HG03442 (cell line): ENCODE measurements around the gene FXN.
"Not testable (repeated sequence)": the region's sequence is repeated elsewhere in the genome, so short reads cannot be mapped to it uniquely, and the experiment has no call there.

Source experiments
- ATAC-seq: cut with Tn5 transposase; IDR thresholded peaks from one replicate; pipeline ENCODE4 v1.9.1; 2021; ENCODE audit warnings: mild to moderate bottlenecking, moderate library complexity; ENCODE audit not compliant: unreplicated experiment

Gene FXN

DNA sequence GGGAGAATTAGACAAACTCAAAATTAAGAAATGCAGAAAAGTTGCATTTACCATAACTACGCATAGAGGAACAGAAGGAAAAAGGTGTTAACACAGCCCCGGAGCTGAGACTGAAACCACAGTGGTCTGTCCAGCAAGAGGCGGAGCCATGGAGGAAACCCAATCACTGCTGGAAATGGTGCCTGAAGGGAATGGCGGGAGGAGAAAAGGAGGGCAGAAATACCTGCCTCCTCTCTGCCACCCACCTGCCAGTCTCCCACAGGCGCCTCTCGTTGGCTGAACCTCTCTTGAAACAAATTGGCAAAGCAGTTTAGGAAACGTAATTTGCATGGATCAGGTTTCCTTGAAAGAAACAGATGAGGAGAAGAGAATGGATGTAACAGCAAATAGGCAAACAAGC lies 11.9 kb upstream of the FXN start:
- no peak for ATAC-seq

DNA sequence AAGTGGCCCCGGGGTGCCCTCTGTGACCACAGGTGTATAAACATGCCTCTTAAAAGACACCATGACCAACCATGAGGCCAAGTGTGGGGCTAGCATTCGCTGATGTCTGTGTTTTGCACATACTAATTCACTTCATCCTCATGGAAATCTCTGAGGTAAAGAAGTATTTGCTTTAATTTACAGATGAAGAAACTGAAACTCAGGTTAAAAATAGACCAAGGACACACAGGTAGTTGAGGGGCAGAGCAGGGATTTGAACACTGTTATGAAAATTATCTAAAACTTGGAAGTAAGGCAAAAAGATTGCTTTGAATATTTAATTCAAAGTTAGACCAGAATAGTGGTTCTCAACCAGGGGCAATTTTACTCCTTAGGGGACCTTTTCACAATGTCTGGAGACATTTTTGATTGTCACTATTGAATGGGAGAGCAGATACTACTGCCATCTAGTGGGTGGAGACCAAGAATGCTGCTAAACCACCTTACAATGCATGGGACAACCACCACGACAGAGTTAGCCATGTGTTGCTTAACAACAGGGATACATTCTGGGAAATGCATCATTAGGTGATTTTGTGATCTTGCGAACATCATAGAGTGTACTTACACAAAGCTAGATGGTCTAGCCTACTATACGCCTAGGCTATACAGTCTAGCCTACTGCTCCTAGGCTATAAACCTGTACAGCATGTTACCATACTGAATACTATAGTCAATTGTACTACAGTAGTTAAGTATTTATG lies 8.0 kb upstream of the FXN start:
- peak; percentile 72 for ATAC-seq

DNA sequence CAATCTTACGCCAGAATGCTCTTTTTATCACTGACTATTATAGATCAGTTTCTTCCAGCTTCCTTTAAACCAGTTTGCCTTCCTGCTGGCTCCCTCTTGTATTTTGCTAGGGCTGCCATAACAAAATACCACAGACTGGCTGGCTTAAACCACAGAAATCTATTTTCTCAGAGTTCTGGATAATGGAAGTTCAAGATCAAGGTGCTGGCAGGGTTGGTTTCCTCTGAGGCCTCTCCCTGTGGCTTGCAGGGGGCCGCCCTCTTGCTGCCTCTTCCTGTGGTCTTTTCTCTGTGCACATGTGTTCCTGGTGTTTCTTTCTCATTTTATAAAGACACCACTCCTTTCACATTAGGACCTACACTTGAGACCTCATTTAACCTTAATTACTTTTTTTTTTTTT lies 6.8 kb upstream of the FXN start:
- no peak for ATAC-seq

DNA sequence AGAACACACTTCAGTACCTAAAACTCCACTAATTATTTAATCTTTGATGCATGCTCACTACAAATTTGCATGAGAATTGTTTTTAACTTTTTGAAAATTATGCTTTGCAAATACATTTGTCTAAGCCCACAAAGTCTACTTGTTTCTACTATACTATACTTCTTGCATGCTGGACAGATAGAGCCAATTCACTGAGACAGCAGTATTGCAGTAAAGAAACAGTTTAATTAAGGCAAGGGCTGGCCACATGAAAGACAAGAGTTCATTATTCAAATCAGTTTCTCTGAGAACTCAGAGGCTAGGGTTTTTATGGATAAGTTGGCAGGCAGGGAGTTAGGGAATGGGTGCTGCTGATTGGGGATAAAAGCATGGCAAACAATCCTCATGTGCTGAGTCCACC lies 6.0 kb upstream of the FXN start:
- ATAC-seq = no peak

DNA sequence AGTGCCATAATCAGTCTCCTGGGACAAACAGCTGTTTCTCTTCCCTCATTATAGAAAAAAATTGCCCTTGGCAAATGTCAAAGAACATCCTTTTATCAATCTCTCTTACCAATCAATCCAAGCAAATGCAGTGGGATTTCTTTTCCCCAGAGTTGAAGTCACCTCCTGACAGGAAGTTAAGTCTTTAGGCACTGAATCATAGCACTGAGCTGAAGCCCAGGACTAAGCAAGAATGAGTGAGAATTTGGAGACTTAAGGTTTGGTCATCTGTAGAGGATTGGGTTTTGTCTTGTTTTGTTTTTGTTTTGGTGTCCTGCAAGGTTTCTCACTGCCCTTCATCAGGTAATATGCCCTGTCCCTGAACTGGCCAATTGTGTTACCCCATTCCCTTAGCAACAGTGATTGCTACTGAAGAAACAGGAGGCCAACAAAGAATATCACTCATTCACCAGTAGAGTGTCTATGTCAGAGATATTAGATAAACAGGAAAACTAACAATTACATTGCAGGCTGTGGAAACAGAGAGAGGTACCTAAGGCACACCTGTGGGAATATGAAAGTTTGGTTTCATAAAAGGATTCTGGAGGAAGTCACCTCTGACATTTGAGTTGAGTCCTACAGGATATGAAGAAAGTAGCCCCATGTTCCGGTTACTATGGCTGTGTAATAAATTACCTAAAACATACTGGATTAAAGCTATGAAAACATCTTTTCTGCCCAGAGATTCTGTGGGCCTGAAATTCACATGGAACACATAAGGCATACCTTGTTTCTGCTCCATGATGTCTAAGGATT lies 4.5 kb upstream of the FXN start:
- ATAC-seq = no peak

DNA sequence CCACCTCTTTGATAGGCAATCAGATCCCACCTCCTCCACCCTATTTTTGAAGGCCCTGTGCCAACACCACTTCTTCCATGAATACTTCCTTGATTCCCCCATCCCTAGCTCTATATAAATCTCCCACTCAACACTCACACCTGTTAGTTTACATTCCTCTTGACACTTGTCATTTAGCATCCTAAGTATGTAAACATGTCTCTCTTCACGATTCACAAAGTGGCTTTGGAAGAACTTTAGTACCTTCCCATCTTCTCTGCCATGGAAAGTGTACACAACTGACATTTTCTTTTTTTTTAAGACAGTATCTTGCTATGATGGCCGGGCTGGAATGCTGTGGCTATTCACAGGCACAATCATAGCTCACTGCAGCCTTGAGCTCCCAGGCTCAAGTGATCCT lies 1.5 kb upstream of the FXN start:
- ATAC-seq = no peak

DNA sequence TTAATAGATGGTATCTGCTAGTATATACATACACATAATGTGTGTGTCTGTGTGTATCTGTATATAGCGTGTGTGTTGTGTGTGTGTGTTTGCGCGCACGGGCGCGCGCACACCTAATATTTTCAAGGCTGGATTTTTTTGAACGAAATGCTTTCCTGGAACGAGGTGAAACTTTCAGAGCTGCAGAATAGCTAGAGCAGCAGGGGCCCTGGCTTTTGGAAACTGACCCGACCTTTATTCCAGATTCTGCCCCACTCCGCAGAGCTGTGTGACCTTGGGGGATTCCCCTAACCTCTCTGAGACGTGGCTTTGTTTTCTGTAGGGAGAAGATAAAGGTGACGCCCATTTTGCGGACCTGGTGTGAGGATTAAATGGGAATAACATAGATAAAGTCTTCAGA lies 757 bp downstream of the FXN start:
- ATAC-seq = peak; percentile 25

DNA sequence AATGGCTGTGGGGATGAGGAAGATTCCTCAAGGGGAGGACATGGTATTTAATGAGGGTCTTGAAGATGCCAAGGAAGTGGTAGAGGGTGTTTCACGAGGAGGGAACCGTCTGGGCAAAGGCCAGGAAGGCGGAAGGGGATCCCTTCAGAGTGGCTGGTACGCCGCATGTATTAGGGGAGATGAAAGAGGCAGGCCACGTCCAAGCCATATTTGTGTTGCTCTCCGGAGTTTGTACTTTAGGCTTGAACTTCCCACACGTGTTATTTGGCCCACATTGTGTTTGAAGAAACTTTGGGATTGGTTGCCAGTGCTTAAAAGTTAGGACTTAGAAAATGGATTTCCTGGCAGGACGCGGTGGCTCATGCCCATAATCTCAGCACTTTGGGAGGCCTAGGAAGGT lies 1.2 kb downstream of the FXN start:
- ATAC-seq = no peak

DNA sequence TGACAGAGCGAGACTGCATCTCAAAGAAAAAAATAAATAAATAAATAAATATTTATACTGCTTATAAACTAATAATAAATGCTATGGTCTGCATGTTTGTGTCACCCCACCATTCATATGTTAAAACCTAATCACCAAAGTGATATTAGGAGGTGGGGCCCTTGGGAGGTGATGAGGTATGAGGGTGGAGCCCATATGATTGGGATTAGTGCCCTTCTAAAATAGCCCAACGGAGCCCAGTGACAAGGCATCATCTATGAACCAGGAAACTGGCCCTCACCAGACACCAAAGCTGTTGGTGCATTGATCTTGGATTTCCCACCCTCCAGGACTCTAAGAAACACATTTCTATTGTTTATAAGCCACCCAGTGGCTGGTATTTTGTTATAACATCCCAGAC lies 5.1 kb downstream of the FXN start:
- no peak for ATAC-seq

DNA sequence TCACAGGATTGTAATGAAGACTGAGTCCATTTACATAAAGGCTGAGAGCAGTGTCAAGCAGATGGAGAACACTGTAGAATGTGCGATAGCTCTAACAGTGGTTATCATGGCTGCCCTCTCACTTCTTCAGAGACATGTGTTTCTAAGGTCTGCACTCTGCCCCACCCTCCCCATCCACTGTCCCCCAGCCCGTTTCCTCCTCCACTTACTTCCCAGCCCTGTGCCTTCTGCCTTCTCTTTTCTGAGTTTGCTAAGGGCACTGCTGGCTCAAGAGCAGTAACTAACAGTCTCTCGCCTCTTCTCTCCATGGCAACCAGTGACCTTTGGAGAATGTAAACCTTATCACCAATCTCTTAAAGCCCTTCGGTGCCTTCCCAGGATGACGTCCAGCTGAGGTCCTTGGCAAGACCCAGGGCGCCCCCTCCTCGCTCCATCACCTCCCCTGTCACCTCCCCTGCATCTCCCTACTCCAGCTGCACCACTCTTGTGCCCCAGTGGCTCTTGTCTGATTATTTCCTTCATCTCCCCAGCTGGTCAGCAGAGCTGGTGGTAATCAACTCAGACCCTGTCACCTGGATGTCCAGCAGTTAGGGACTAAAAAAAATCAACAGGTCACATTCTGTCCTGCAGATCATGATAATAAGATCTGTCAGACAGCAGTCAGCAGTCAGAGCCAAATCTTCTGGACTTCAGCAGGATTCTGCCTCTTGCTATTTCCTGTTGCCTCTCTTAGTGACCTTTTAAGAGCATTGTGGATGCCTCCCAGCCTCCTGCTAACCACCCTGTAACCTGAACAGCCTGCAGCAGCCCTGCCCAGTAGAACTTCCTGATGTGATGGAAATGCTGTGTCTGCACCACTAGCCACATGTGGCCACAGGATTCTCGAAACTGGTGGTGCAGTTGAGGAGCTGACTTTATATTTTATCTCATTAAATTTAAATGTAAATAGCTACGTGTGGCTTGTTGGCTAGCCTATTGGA lies 9.0 kb downstream of the FXN start:
- no peak for ATAC-seq

DNA sequence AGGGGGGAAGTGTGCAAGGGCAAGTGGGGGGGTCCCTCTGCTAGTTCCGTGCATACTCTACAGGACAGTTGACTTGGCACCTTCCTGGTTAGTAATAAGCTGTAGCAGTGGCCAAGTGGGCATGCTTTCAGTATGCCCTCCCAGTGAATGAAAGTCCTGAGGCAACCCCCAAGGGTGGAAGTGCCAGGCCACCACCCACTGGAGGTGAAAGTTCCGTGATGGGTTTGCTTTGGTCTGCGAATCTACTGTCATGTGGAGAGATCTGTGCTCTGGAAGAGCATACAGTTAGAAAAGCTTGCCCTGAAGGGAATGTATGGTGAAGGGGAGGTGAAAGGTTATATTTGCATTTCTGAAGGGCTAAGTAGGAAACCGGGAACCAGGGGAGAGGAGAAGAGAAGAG lies 10.3 kb downstream of the FXN start:
- ATAC-seq = no peak

DNA sequence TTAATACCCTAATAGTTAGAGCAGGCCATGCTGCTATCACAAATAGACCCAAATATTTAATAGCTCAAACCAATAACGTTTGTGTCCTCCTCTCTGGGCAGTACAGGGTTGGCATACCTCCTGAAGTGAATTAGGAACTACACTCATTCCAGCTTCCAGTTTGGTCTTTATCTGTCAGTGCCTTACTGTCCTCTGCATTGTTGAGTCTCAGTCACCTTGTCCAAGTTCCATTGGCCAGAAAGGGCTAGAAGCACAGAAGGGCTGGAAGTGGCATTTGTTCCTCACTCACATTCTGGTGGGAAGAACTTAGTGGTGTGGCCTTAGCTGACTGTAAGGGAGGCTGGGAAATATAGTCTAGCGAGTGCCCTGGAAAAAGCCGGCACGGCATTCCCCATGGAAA lies 11.2 kb downstream of the FXN start:
- ATAC-seq = no peak

DNA sequence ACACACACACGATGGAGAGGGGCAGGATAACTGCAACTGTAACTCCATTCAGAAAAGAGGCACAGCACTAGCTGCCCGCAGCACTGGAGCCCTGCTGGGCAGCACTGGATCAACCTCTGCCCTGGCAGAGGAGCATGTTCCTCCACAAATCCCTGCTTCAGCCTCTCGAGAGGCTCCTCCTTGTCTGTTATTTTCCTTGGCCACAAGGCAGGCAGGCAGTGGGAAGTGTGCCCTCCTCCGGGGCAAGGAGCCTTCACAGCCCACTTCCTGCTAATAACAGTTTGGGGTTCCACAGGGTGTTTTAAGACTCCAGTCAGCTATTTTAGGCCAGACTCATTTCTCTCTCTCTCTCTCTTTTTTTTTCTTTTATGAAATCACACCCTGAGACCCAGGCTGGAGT lies 11.8 kb downstream of the FXN start:
- no peak for ATAC-seq

DNA sequence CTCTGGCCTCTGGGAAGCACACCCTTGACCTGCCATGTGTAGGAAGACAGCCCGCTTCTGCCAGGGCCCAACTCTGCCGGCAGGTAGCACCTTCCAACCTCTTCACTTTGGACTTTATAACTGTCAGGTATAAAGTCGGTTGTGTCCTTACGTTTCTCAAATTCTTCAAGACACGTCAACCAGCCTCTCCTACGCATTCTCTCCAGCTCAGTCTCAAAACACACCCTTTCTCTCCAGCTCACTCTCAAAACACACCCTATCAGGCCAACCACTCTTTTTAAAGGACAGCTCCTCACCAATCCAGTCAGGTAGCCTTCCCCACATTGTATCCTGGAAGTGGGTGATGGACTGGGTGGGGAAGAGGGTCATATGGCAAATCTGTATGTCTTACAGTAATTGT lies 13.5 kb downstream of the FXN start:
- ATAC-seq = no peak

DNA sequence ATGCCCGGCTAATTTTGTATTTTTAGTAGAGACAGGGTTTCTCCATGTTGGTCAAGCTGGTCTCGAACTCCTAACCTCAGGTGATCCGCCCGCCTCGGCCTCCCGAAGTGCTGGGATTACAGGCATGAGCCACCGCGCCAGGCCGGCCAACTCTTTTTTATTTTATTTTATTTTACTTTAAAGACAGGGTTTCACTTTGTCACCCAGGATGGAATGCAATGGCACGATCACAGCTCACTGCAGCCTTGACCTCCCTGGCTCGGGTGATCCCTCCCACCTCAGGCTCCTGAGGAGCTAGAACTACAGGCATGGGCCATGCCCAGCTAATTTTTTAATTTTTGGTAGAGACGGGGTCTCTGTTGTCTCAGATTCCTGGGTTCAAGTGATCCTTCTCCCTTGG lies 15.4 kb downstream of the FXN start:
- ATAC-seq = not testable (repeated sequence)

DNA sequence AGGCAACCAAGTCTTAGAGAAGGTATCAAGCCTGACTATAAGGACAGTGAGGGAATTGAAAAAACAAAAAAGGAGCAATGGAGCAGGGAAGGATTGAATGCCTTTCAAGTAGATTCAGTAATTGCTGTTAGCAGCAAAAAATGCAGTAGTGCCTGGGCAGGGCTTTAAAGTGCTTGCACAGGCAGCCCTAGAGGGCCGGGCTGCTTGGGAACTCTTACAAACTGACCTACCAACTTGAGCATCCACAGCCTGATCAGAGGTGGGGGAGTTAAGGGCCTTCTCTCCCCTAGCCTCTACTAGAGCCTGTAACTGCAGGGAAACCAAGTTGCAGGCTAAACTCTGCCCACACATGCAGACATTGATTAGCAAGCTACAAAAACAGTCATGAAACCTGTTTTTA lies 19.4 kb downstream of the FXN start:
- no peak for ATAC-seq

DNA sequence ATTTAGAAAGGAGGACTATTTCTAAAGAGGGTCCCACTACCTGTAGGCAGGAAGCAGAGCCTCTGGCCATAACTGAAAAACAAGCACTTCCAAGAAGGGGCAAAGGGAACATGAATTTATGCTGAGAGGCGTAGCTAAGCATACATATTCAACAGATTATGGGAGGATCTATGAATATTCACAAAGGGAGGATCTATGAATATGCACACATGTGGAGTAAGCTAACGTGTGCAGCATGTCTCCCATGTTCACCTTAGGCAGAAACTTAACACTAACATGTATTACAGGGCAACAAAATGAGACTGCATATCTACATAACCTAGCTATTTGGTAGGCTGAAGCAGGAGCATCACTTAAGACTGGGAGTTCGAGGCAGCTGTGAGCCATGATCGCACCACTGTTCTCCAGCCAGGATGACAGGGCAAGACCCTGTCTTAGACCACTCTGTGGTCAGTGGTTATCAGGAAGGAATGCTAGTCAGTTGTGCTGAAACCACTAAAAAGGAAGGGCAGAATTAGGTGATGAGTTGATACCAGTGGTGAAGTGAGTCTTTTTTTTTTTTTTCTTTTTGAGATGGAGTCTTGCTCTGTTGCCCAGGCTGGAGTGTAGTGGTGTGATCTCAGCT lies 20.8 kb downstream of the FXN start:
- ATAC-seq = no peak

DNA sequence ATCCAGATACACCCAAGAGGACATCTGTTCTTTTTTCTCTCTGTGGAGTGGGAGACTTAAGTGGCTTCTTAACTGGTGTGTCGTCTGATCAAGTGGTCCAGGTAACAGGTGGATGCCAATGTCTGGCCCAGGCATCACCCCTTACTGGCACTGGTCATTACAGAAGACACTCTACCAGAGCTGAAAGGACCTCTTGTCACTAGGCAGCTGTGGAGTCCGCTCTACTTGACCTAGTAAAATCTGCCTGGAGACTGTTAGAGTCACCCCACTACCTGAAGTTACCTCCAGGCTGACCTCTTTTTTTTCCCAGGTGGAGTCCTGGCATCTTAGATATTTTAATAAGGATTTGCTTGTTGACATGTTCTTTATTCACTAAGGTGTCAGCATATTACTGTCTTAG lies 22.5 kb downstream of the FXN start:
- no peak for ATAC-seq

DNA sequence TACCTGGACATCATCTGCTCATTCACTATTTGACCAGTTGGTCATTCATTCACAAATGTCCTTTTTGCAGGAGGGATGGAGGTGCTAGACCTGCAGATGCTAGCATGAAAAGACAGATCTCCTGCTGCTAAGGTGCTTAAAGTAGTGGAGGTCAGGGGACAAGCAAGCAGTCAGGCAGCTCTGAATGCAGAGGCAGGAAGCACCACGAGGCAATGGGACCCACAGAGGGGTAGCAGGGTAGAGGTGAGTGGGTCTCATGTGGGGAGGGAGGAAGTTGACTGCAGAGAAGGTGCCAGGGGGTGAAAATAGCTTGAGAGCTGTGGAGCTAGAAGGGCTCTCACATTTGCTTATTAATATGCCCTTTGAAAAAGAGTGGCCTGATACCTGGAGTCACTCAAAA lies 25.2 kb downstream of the FXN start:
- ATAC-seq = no peak

DNA sequence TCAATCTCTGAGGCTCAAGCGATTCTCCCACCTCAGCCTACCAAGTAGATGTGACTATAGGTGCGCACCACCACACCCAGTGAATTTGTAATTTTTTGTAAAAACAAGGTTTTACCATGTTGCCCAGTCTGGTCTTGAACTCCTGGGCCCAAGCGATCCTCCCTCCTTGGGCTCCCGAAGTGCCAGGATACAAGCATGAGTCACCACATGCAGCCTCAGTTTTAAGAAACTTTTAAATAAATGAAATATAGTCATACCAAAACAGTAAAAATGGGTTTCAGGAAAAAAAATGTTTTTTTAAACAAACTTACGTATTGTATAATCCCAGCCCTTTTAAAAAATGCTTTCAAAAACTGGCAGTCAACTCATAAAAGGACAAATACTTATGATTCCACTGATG lies 26.6 kb downstream of the FXN start:
- ATAC-seq = no peak

DNA sequence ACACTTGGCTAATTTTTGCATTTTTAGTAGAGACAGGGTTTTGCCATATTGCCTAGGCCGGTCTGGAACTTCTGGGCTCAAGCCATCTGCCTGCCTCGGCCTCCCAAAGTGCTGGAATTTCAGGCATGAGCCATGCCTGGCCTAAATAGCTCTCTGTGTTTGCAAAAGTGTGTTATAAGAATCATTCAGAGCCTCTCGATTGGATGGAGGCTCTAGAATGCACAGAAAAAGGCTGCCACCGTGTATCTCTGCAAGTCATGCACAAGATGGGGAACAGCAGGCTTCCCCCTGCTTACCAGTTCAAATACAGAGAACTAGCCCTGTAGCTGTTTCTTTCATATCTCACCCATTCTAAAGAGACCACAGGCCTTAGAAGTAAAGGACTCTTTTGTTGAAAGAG lies 28.3 kb downstream of the FXN start:
- no peak for ATAC-seq
